Skeletal muscle satellite cell (primary cell): ENCODE results near the gene BCAT1.
"Not testable (repeated sequence)": the region's sequence is repeated elsewhere in the genome, so short reads cannot be mapped to it uniquely, and the experiment has no call there.

Experiments
- H3K27me3 ChIP-seq: 2 replicates; pipeline ENCODE4 v1.7.0; 2013; ENCODE audit warnings: low read length; ENCODE audit not compliant: control insufficient read depth, insufficient read depth
- H3K36me3 ChIP-seq: 2 replicates; pipeline ENCODE4 v1.7.0; 2013; ENCODE audit warnings: mild to moderate bottlenecking, control low read depth, low read length; ENCODE audit not compliant: insufficient read depth
- H3K4me1 ChIP-seq: 2 replicates; pipeline ENCODE4 v1.7.0; 2013; ENCODE audit warnings: low read length; ENCODE audit not compliant: control insufficient read depth, insufficient read depth
- H3K4me2 ChIP-seq: 2 replicates; pipeline ENCODE4 v1.7.0; 2013; ENCODE audit warnings: mild to moderate bottlenecking, low read length
- H3K4me3 ChIP-seq: 2 replicates; pipeline ENCODE4 v1.7.0; 2013; ENCODE audit warnings: low read length
- H3K9ac ChIP-seq: 2 replicates; pipeline ENCODE4 v1.7.0; 2013; ENCODE audit warnings: mild to moderate bottlenecking, low read depth, low read length, moderate library complexity
- H3K9me3 ChIP-seq: replicated peaks from 2 replicates; pipeline ENCODE4 v1.7.0; 2013; ENCODE audit warnings: mild to moderate bottlenecking, control low read depth, low read length

BCAT1 gene

DNA sequence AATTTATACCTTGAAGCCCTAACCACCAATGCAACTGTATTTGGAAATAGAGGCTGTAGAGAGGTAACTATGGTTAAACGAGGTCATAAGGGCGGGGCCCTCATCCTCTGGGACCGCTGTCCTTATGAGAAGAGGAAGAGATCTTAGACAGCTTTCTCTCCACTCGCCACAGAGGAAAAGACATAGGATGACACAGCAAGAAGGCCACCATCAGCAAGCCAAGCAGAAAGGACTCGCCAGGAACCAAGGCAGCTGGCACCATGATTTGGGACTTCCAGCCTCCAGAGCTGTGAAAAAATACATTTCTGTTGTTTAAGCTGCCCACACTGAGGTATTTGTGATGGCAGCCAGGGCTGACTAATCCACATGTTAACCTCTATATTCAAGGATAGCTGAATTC, 30.4 kb upstream of the BCAT1 start:
- Histone ChIP-seq H3K4me3 (no peak overlapping the region), H3K9ac (no peak overlapping the region), H3K27me3 (no peaks in the 10 kb centered on the region), H3K4me2 (no peak overlapping the region), H3K9me3 (no peaks in the 10 kb centered on the region), H3K36me3 (no peaks in the 10 kb centered on the region), H3K4me1 (no peaks in the 10 kb centered on the region)

DNA sequence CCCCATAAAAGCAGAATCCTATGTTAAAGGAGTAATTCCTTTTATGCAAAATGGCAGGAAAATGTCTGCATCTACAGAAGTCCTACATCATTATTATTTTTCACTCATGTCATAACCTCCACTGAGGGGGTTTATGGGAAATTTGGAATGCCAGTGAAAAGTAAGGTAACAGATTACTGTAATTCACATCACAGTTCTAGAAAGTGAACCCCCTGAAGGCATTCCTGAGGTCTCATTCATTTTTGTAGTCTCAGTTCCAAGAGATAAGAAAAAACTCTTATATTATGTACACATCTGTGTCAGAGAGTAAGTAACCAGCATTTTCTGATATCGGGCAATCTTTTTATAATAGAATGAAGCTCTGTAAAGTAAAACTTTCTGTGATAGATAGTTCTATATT, 28.8 kb upstream of the BCAT1 start:
- H3K4me3 ChIP-seq = no peak overlapping the region
- H3K4me1 ChIP-seq = no peaks in the 10 kb centered on the region
- no peaks in the 10 kb centered on the region for H3K9me3 ChIP-seq
- no peak overlapping the region for H3K4me2 ChIP-seq
- H3K27me3 ChIP-seq = no peaks in the 10 kb centered on the region
- no peaks in the 10 kb centered on the region for H3K36me3 ChIP-seq
- no peak overlapping the region for H3K9ac ChIP-seq

- Histone ChIP-seq H3K4me1 (no peaks in the 10 kb centered on the region), H3K36me3 (no peaks in the 10 kb centered on the region), H3K4me3 (no peak overlapping the region), H3K4me2 (no peak overlapping the region), H3K27me3 (no peaks in the 10 kb centered on the region), H3K9me3 (no peaks in the 10 kb centered on the region), H3K9ac (no peak overlapping the region)
Measured at GRCh38 chr12:24977060-24977459, 28.2 kb upstream of the BCAT1 start.

GRCh38 chr12:24975425-24975824, 26.5 kb upstream of the BCAT1 start:
- no peaks in the 10 kb centered on the region for H3K9me3 ChIP-seq
- H3K9ac ChIP-seq = no peak overlapping the region
- no peak overlapping the region for H3K4me2 ChIP-seq
- no peaks in the 10 kb centered on the region for H3K27me3 ChIP-seq
- no peaks in the 10 kb centered on the region for H3K4me1 ChIP-seq
- no peak overlapping the region for H3K4me3 ChIP-seq
- no peaks in the 10 kb centered on the region for H3K36me3 ChIP-seq

DNA sequence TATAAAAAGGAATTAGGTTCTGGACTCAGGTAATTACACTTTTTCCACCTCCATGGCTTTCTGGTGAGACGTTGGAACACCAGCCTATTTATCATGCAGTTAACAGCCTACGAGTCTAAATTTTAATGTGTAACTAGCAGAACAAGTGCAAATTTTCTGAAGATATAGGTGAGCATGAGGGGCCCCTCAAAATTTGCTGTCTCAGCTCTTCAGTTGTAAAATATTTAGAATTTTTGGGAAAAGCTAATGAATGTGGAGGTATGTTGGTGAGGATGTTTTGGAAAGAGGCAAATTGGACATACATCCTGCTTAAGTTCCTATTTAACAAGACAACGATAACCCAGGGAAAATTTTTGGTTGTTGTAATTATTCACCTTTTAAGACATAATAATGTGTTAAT, 25.3 kb upstream of the BCAT1 start:
- Histone ChIP-seq H3K36me3 (no peaks in the 10 kb centered on the region), H3K9ac (no peak overlapping the region), H3K27me3 (no peaks in the 10 kb centered on the region), H3K4me3 (no peak overlapping the region), H3K9me3 (no peaks in the 10 kb centered on the region), H3K4me2 (no peak overlapping the region), H3K4me1 (no peaks in the 10 kb centered on the region)

DNA sequence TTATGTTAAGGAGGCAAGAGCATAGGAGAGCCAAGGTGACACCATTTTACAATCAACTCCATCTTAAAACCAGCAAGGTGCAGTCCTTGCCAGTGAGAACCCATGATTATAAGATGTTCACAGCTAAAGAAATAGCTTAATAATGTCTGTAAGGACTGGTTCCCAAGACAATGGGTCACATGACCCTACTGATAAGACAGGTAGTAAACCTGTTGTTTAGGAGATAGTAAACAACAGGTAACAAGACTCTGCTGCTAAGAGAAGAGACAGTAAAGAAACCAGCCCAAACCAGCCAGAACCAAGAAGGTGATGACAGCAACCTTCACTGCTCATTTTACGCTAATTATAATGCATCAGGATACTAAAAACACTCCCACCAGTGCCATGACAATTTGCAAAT, 23.2 kb upstream of the BCAT1 start:
- no peaks in the 10 kb centered on the region for H3K27me3 ChIP-seq
- H3K36me3 ChIP-seq = no peaks in the 10 kb centered on the region
- no peaks in the 10 kb centered on the region for H3K9me3 ChIP-seq
- H3K4me1 ChIP-seq = no peaks in the 10 kb centered on the region
- H3K4me3 ChIP-seq = no peak overlapping the region
- H3K4me2 ChIP-seq = no peak overlapping the region
- no peak overlapping the region for H3K9ac ChIP-seq

- H3K36me3 ChIP-seq = no peaks in the 10 kb centered on the region
- no peak overlapping the region for H3K4me2 ChIP-seq
- H3K27me3 ChIP-seq = no peaks in the 10 kb centered on the region
- H3K4me1 ChIP-seq = no peaks in the 10 kb centered on the region
- no peaks in the 10 kb centered on the region for H3K9me3 ChIP-seq
- H3K4me3 ChIP-seq = no peak overlapping the region
- no peak overlapping the region for H3K9ac ChIP-seq
Measured at GRCh38 chr12:24970177-24970576, 21.3 kb upstream of the BCAT1 start.

DNA sequence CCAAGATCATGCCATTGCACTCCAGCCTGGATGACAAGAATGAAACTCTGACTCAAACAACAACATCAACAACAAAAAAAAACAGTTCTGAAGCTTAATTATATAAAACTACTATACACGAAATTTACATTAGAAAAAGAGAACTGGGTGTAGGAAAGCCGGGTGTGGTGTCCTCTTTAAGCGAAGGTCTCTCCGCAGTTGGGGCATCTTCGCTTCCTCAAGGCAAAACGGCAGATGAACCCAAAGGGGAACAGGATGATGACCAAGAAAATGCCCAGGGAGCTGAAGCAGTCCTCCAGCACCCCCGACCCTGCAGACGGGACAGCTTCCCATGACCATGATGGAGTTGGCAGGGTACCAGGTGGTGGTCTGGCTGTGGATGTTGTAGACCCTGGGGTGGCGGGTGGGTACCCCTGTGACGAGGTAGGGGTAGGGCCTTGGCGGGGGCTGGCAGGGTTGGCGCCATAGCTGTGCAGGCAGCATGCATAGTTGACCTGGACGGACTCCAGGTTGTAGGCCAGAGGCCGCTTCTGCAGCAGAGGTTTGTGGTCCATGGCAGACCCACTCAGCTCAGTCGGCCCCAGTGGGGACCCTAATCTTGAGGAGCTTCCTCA, 18.2 kb upstream of the BCAT1 start:
- Histone ChIP-seq H3K4me3 (no peak overlapping the region), H3K4me2 (no peak overlapping the region), H3K27me3 (no peaks in the 10 kb centered on the region), H3K4me1 (no peaks in the 10 kb centered on the region), H3K9me3 (no peaks in the 10 kb centered on the region), H3K9ac (no peak overlapping the region), H3K36me3 (no peaks in the 10 kb centered on the region)

- Histone ChIP-seq H3K36me3 (no peaks in the 10 kb centered on the region), H3K4me2 (no peak overlapping the region), H3K9me3 (no peaks in the 10 kb centered on the region), H3K27me3 (no peaks in the 10 kb centered on the region), H3K9ac (no peak overlapping the region), H3K4me1 (no peaks in the 10 kb centered on the region), H3K4me3 (no peak overlapping the region)
Measured at GRCh38 chr12:24964342-24964741, 15.4 kb upstream of the BCAT1 start.

GRCh38 chr12:24960222-24960855, 11.4 kb upstream of the BCAT1 start:
- no peak overlapping the region for H3K4me2 ChIP-seq
- no peaks in the 10 kb centered on the region for H3K27me3 ChIP-seq
- H3K4me1 ChIP-seq = no peaks in the 10 kb centered on the region
- H3K9me3 ChIP-seq = no peaks in the 10 kb centered on the region
- no peak overlapping the region for H3K4me3 ChIP-seq
- no peak overlapping the region for H3K9ac ChIP-seq
- H3K36me3 ChIP-seq = no peaks in the 10 kb centered on the region

DNA sequence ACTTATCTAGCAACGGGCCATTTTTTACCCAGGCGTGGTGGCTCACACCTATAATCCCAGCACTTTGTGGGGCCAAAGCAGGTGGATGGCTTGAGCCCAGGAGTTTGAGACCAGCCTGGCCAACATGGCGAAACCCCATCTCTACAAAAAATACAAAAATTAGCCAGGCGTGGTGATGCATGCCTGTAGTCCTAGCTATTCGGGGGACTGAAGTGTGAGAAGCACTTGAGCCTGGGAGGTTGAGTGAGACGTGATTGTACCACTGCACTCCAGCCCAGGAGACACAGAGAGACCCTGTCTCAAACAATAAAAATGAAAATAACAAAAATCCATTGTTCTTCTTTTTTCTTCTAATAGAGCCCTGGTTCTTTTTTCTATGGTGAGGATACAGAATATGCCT, 7.5 kb upstream of the BCAT1 start:
- not testable (repeated sequence) for H3K27me3 ChIP-seq, H3K9me3 ChIP-seq

DNA sequence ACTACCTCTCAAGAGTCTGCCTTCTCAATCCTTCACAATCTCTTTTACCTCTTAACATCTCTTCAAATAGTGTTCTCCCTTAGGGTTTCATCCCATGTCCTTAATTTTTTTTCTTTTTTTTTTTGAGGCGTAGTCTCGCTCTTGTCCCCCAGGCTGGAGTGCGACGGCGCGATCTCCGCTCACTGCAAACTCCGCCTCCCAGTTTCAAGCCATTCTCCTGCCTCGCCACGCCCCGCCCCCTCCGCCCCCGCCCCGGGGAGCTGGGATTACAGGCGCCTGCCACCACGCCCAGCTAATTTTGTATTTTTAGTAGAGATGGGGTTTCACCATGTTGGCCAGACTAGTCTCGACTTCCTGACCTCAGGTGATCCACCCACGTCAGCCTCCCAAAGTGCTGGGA, 7.0 kb upstream of the BCAT1 start:
- H3K9me3 ChIP-seq = no peaks in the 10 kb centered on the region
- no peaks in the 10 kb centered on the region for H3K36me3 ChIP-seq
- no peaks in the 10 kb centered on the region for H3K4me1 ChIP-seq
- H3K27me3 ChIP-seq = no peaks in the 10 kb centered on the region
- H3K4me3 ChIP-seq = no peak overlapping the region
- no peak overlapping the region for H3K4me2 ChIP-seq
- no peak overlapping the region for H3K9ac ChIP-seq

More for the DNA sequence above, 7.5 kb upstream of the BCAT1 start:
- H3K9ac ChIP-seq, H3K36me3 ChIP-seq, H3K4me1 ChIP-seq, H3K4me3 ChIP-seq, H3K4me2 ChIP-seq: not testable (repeated sequence)
